Stomach (tissue), 9 donors: ENCODE measurements around the gene MPG. TPM values are rescaled to one million over a fixed set of nuclear protein-coding genes. Genes with fewer than 3 reads are reported as not detected.

Source experiments
- DNase-seq, 2 donors: peaks; one replicate each; pipeline versions ENCODE4 v3.0.0 to v3.0.0-alpha.2; 2013 to 2019
- H3K27ac ChIP-seq, 5 donors: fragments of 200-600 bp in 4 of 5; sonication (generic) in 4 of 5; one replicate each; pipeline ENCODE4 v1.5.1; 2013 to 2019; ENCODE audit warnings: mild to moderate bottlenecking in 1 of 5, moderate library complexity in 1 of 5
- H3K27me3 ChIP-seq, 3 donors: fragments of 200-600 bp; sonication (generic); one replicate each; pipeline ENCODE4 v1.5.1; 2017 to 2019; ENCODE audit warnings: mixed run types in 1 of 3
- H3K36me3 ChIP-seq, 4 donors: fragments of 200-600 bp; sonication (generic); 1 replicate in 3 of 4; 2 replicates in 1 of 4; pipeline ENCODE4 v1.5.1; 2016 to 2019
- H3K4me1 ChIP-seq, 4 donors: fragments of 200-600 bp; sonication (generic); one replicate each; pipeline ENCODE4 v1.5.1; 2016 to 2019
- H3K4me3 ChIP-seq, 4 donors: fragments of 200-600 bp; sonication (generic) in 3 of 4; one replicate each; pipeline ENCODE4 v1.5.1; 2016 to 2019; ENCODE audit warnings: mild to moderate bottlenecking in 1 of 4
- H3K9me3 ChIP-seq, 4 donors: fragments of 200-600 bp; sonication (generic); one replicate each; pipeline ENCODE4 v1.5.1; 2016 to 2019
- CTCF ChIP-seq, 7 experiments: fragments of 450-650 bp in 4 of 7; fragments of 200-600 bp in 3 of 7; sonication (generic) in 3 of 7; IDR thresholded peaks; one replicate each; pipeline ENCODE4 v1.5.1; 2016 to 2019; ENCODE audit warnings: antibody characterized with exemption in 7 of 7, control low read depth in 2 of 7, mild to moderate bottlenecking in 1 of 7
- EP300 ChIP-seq: sonication (generic); formaldehyde crosslinking; IDR thresholded peaks from one replicate; pipeline ENCODE4 v1.6.1; 2017; ENCODE audit warnings: antibody characterized with exemption
- POLR2A ChIP-seq, 4 donors: fragments of 450-650 bp; IDR thresholded peaks; one replicate each; pipeline ENCODE4 v1.6.1; 2016; ENCODE audit warnings: antibody characterized with exemption in 4 of 4, control low read depth in 2 of 4, mild to moderate bottlenecking in 1 of 4, moderate library complexity in 1 of 4
- POLR2AphosphoS5 ChIP-seq, 3 donors: sonication (generic); formaldehyde crosslinking; IDR thresholded peaks; one replicate each; pipeline ENCODE4 v1.6.1; 2016; ENCODE audit warnings: antibody characterized with exemption in 3 of 3
- WGBS, 5 donors: extraction: QIAGEN DNeasy Blood & Tissue Kit in 3 of 5; methylation state at CpG; one replicate each; pipeline versions ENCODE4 v1.1.5 to v1.1.7; 2013 to 2018; 5-methylcytosine and 5-hydroxymethylcytosine counted together
- intact Hi-C: fragments of 100-400 bp; cut with DNase I; formaldehyde crosslinking; loops from one replicate; pipeline ENCODE4 v1.15.1; 2023; ENCODE audit warnings: low total_unique reads
- polyA plus RNA-seq, 3 donors: library from polyadenylated mRNA; stranded (reverse); fragments of 200-250 nt; gene quantifications; one replicate each; pipeline ENCODE4 v1.2.3, GENCODE V29; 2013
- total RNA-seq, 5 donors: library from RNA; depleted of rRNA; stranded (reverse); fragments of >200 nt; gene quantifications; one replicate each; pipeline versions ENCODE4 v1.1.0 to v1.2.3, GENCODE V29; 2014 to 2016
- donor health status: healthy with polysubstance abuse.
- donor health status: Bipolar disorder and iron deficiency.
- donor health status: healthy.

The MPG gene
- total and polyA plus RNA-seq, 8 donors: 33.3 to 112 (median 89.3) TPM

GRCh38 chr16:54237-54581 is 23.8 kb upstream of the MPG start:
- no peak for DNase-seq
- Histone ChIP-seq H3K4me1 (peaks cover 13 to 48% (median 25%) of the 10 kb centered on the region in 4 donors), H3K9me3 (no peaks in the 10 kb centered on the region), H3K36me3 (peaks cover 34 to 61% (median 54%) of the 10 kb centered on the region in 4 donors), H3K27me3 (no peaks in the 10 kb centered on the region), H3K4me3 (peak overlapping the region; percentile 79 to 96 (median 83)), H3K27ac (peak overlapping the region in 4 of 5 donors; percentile 76 to 88 (median 86))
- WGBS, 5 donors: 34 to 49% (median 42%) methylated on average over 12 of the region's 12 CpGs
- TF ChIP-seq CTCF (IDR thresholded peaks at IDR 0.05): no peak
- no peak for TF ChIP-seq POLR2A (IDR thresholded peaks at IDR 0.05)
- no peak for TF ChIP-seq EP300
- no peak for TF ChIP-seq POLR2AphosphoS5 (IDR thresholded peaks at IDR 0.05)
- intact Hi-C loops: no loop called here

GRCh38 chr16:55571-56136 is 22.4 kb upstream of the MPG start:
- peaks cover 41 to 62% (median 58%) of the 10 kb centered on the region in 4 donors for H3K36me3 ChIP-seq
- intact Hi-C loops: no loop called here
- DNase-seq: peak in 1 of 2 donors; percentile 3

GRCh38 chr16:56231-56927 is 21.6 kb upstream of the MPG start:
- intact Hi-C loops: no loop called here
- Histone ChIP-seq H3K36me3 (peaks cover 48 to 63% (median 61%) of the 10 kb centered on the region in 4 donors), H3K9me3 (no peaks in the 10 kb centered on the region), H3K4me3 (no peak overlapping the region), H3K27me3 (no peaks in the 10 kb centered on the region), H3K4me1 (peaks cover 11 to 33% (median 23%) of the 10 kb centered on the region in 4 donors), H3K27ac (no peak overlapping the region)
- 87 to 94% (median 89%) methylated on average over 17 of the region's 17 CpGs for WGBS, 5 donors
- TF ChIP-seq POLR2AphosphoS5 (IDR thresholded peaks at IDR 0.05): no peak
- TF ChIP-seq EP300: no peak
- no peak for TF ChIP-seq CTCF (IDR thresholded peaks at IDR 0.05)
- TF ChIP-seq POLR2A (IDR thresholded peaks at IDR 0.05): no peak
- no peak for DNase-seq

More at GRCh38 chr16:55571-56136, 22.4 kb upstream of the MPG start:
- no peaks in the 10 kb centered on the region for H3K9me3 ChIP-seq
- H3K27me3 ChIP-seq: no peaks in the 10 kb centered on the region
- no peak overlapping the region for H3K27ac ChIP-seq
- no peak overlapping the region for H3K4me3 ChIP-seq
- H3K4me1 ChIP-seq: peaks cover 13 to 40% (median 25%) of the 10 kb centered on the region in 4 donors
- TF ChIP-seq CTCF (IDR thresholded peaks at IDR 0.05): no peak
- TF ChIP-seq EP300: no peak
- TF ChIP-seq POLR2A (IDR thresholded peaks at IDR 0.05): no peak
- TF ChIP-seq POLR2AphosphoS5 (IDR thresholded peaks at IDR 0.05): no peak
- WGBS, 5 donors: 82 to 94% (median 92%) methylated on average over 11 of the region's 11 CpGs

- DNase-seq: no peak
- Histone ChIP-seq H3K36me3 (peaks cover 61 to 76% (median 74%) of the 10 kb centered on the region in 4 donors), H3K4me3 (no peak overlapping the region), H3K9me3 (no peaks in the 10 kb centered on the region), H3K27ac (no peak overlapping the region), H3K4me1 (peaks cover 5 to 21% (median 12%) of the 10 kb centered on the region in 4 donors), H3K27me3 (no peaks in the 10 kb centered on the region)
- intact Hi-C loops: no loop called here
- WGBS, 5 donors: 64 to 80% (median 77%) methylated on average over 6 to 8 of the region's 8 CpGs
- TF ChIP-seq EP300: no peak
- TF ChIP-seq CTCF (IDR thresholded peaks at IDR 0.05): no peak
- no peak for TF ChIP-seq POLR2AphosphoS5 (IDR thresholded peaks at IDR 0.05)
- TF ChIP-seq POLR2A (IDR thresholded peaks at IDR 0.05): no peak
These were observed 20.3 kb upstream of the MPG start for GRCh38 chr16:57711-58110.
